ENCODE measurements around the gene THUMPD3.

Gene THUMPD3

DNA sequence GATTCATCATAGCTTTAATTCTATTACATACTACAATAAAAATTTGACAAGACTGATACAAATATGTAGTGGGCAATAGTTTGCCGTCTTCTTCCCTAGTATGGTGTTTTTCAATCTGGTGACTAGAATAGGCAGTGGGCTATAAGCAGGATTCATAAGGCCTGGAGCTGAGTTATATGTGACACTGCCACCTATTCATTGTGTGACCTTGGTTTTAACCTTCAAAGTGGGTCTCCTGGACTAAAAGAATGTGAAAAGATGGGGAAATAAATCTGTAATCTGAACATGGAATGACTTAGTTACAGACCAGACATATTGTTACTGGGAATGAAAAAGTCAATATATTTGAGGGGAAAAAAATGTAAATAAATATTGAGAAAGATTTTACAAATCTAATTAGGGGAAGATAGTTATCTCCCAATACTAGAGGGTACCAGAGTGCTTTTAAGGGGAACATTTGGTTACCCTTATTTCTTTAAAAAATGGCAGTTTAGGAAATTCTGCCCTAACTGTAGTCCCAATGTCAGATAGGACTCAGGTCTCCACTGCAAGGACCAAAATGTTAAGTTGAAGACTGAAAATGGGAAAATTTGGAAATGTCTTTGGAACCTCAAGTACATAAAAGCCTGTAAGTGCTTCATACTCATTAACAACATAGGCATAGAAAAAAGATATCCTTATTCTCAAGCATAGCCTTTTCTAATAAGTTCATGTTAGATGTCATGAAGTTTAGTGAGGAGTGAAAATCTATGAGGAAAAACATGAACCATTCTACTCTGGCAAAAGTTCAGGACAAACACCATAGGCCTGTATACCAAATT lies 23.9 kb downstream of the THUMPD3 start:
- DNase-seq (ENCODE audit: extremely low spot score): no peak
- TF ChIP-seq SUZ12 (IDR thresholded peaks at IDR 0.05) (no peak), FOXK2 (IDR thresholded peaks at IDR 0.05) (no peak), CTBP1 (IDR thresholded peaks at IDR 0.05; ENCODE audit: borderline replicate concordance) (no peak), FOXA1 (IDR thresholded peaks at IDR 0.05) (no peak), HDGF (IDR thresholded peaks at IDR 0.05; ENCODE audit: borderline replicate concordance) (no peak), SP1 (IDR thresholded peaks at IDR 0.05) (no peak), L3MBTL2 (conservative IDR thresholded peaks at IDR 0.05) (no peak), LEF1 (IDR thresholded peaks at IDR 0.05; ENCODE audit: borderline replicate concordance) (no peak), ZNF384 (IDR thresholded peaks at IDR 0.05) (no peak), ELF4 (IDR thresholded peaks at IDR 0.05) (no peak; the same call in 1 of the 2 replicates), PKNOX1 (IDR thresholded peaks at IDR 0.05) (no peak), FOXM1 (IDR thresholded peaks at IDR 0.05; ENCODE audit: borderline replicate concordance) (no peak), NFRKB (IDR thresholded peaks at IDR 0.05) (no peak), ARNT (IDR thresholded peaks at IDR 0.05) (no peak), TARDBP (IDR thresholded peaks at IDR 0.05) (no peak), BHLHE40 (IDR thresholded peaks at IDR 0.05; ENCODE audit: borderline replicate concordance) (no peak)
- ChIA-PET POLR2A (interaction anchor here (1.0 to 1.2 kb wide), 2 partner anchors 10 to 24 kb away, joined by 3 to 7 read pairs; partner anchors contain the start of gene THUMPD3), CTCF (no interaction called here)

DNA sequence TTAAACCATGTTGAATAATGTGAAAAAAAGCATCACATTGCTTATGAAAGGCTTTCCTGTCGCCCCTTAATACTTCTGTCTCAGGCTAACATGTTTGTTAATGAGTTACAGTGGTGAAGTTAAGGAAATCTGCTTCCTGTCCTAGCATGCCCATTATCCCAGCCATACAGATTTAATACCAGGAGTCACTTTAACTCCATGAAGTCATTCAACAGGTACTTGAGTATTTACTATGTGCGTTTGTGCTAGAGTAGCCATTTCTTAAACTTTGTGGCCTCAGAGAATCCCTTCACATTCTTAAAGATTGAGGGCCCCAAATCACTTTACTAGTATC lies 24.4 kb downstream of the THUMPD3 start:
- ChIA-PET POLR2A (no interaction called here), CTCF (no interaction called here)
- no peak for DNase-seq (ENCODE audit: extremely low spot score)
- no peak for TF ChIP-seq FOXM1 (IDR thresholded peaks at IDR 0.05; ENCODE audit: borderline replicate concordance)
- no peak for TF ChIP-seq CTBP1 (IDR thresholded peaks at IDR 0.05; ENCODE audit: borderline replicate concordance)
- TF ChIP-seq TARDBP (IDR thresholded peaks at IDR 0.05): no peak
- TF ChIP-seq PKNOX1 (IDR thresholded peaks at IDR 0.05): no peak
- no peak for TF ChIP-seq ARNT (IDR thresholded peaks at IDR 0.05)
- TF ChIP-seq ZNF384 (IDR thresholded peaks at IDR 0.05): no peak
- no peak for TF ChIP-seq HDGF (IDR thresholded peaks at IDR 0.05; ENCODE audit: borderline replicate concordance)
- TF ChIP-seq BHLHE40 (IDR thresholded peaks at IDR 0.05; ENCODE audit: borderline replicate concordance): no peak
- TF ChIP-seq NFRKB (IDR thresholded peaks at IDR 0.05): no peak
- TF ChIP-seq SUZ12 (IDR thresholded peaks at IDR 0.05): no peak
- no peak for TF ChIP-seq LEF1 (IDR thresholded peaks at IDR 0.05; ENCODE audit: borderline replicate concordance)
- TF ChIP-seq FOXA1 (IDR thresholded peaks at IDR 0.05): no peak
- no peak for TF ChIP-seq L3MBTL2 (conservative IDR thresholded peaks at IDR 0.05)
- no peak for TF ChIP-seq SP1 (IDR thresholded peaks at IDR 0.05)
- no peak for TF ChIP-seq FOXK2 (IDR thresholded peaks at IDR 0.05)
- TF ChIP-seq ELF4 (IDR thresholded peaks at IDR 0.05): no peak

DNA sequence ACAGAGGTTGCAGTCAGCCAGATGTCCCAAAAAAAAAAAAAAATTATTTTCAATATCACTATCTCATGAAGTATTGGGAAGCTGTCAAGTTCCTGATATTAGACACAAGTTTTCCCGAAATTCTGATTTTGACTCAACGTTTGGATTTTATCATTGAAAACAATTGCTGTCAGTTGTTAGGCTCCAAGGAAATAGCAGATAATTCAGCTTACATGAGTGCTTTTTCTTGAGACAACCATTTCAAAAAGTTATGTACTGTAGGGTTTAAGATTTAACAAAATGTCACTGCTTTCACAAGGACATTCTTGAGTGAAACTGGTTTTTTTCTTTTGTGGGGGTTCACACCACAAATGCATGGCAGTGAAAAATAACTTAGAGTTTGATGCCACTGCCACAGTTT lies 25.3 kb downstream of the THUMPD3 start:
- POLR2A ChIA-PET: no interaction called here
- no peak for DNase-seq (ENCODE audit: extremely low spot score)
- CTCF ChIA-PET: interaction anchor here (0.6 kb wide), 1 partner anchor 400 kb away, joined by 4 read pairs; no protein-coding TSS in a partner anchor
- TF ChIP-seq ZNF384 (IDR thresholded peaks at IDR 0.05) (no peak), NFRKB (IDR thresholded peaks at IDR 0.05) (no peak), L3MBTL2 (conservative IDR thresholded peaks at IDR 0.05) (no peak), ELF4 (IDR thresholded peaks at IDR 0.05) (no peak), SP1 (IDR thresholded peaks at IDR 0.05) (no peak), SUZ12 (IDR thresholded peaks at IDR 0.05) (no peak), BHLHE40 (IDR thresholded peaks at IDR 0.05; ENCODE audit: borderline replicate concordance) (no peak), LEF1 (IDR thresholded peaks at IDR 0.05; ENCODE audit: borderline replicate concordance) (no peak), FOXK2 (IDR thresholded peaks at IDR 0.05) (no peak), ARNT (IDR thresholded peaks at IDR 0.05) (no peak), PKNOX1 (IDR thresholded peaks at IDR 0.05) (no peak), FOXA1 (IDR thresholded peaks at IDR 0.05) (no peak), FOXM1 (IDR thresholded peaks at IDR 0.05; ENCODE audit: borderline replicate concordance) (no peak)

DNA sequence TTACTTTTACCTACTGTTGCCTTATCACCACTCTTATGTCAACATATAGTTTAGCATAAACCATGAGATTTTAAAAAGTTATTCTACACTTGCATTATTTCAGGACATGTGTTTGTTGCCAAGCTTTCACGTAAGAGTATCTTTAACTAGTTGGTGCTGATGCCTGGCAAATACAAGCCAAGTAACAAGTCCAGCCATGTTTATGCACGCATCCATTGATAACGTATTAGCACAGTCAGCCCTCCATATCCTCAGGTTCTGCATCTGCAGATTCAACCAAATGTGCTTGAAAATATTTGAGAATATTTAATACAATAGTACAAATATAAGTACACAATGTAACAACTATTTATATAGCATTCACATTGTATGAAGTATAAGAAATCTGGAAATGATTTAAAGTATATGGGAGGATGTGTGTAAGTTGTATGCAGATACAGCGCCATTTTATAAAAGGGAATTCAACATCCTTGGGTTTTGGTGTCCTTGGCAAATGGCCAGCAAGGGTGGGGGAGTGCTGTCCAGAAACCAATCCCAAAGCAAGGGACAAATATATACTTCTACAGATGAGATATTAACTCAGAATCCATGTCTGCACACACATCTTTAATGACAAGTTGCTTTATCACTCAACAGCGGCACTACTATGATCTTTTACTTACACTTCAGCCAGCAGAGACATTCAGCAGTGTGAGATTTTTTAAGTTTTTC lies 25.9 kb downstream of the THUMPD3 start:
- TF ChIP-seq ELF4 (IDR thresholded peaks at IDR 0.05) (no peak), L3MBTL2 (conservative IDR thresholded peaks at IDR 0.05) (no peak), SP1 (IDR thresholded peaks at IDR 0.05) (no peak), HDGF (IDR thresholded peaks at IDR 0.05; ENCODE audit: borderline replicate concordance) (no peak), FOXA1 (IDR thresholded peaks at IDR 0.05) (no peak), SUZ12 (IDR thresholded peaks at IDR 0.05) (no peak), LEF1 (IDR thresholded peaks at IDR 0.05; ENCODE audit: borderline replicate concordance) (no peak), FOXM1 (IDR thresholded peaks at IDR 0.05; ENCODE audit: borderline replicate concordance) (no peak), ARNT (IDR thresholded peaks at IDR 0.05) (no peak), NFRKB (IDR thresholded peaks at IDR 0.05) (no peak), PKNOX1 (IDR thresholded peaks at IDR 0.05) (no peak)
- ChIA-PET CTCF (interaction anchor here (0.6 kb wide), 1 partner anchor 401 kb away, joined by 4 read pairs; no protein-coding TSS in a partner anchor), POLR2A (no interaction called here)
- no peak for DNase-seq (ENCODE audit: extremely low spot score)
